Sciatic nerve (tissue), 2 donors: Measurements from ENCODE around the gene TIMP2. TPM values are rescaled to one million over a fixed set of nuclear protein-coding genes. Genes with fewer than 3 reads are reported as not detected.
A peak's percentile ranks its signal among the peaks of the same experiment; 100 is the strongest.

Experiments used
- ATAC-seq: fragments of 200-7000 bp; cut with Tn5 transposase; one replicate; pipeline ENCODE4 v1.9.1; 2020; ENCODE audit warnings: mild to moderate bottlenecking, moderate library complexity
- DNase-seq: peaks from one replicate; pipeline ENCODE4 v3.0.0-alpha.2; 2020; ENCODE audit warnings: low spot score
- intact Hi-C: fragments of 100-400 bp; cut with DNase I; formaldehyde crosslinking; loops from one replicate; pipeline ENCODE4 v1.14.2; 2022
- total RNA-seq: library from RNA; stranded (reverse); fragmentation: NEBNext Ultra II Directional; extraction: Animal tissue kit (Norgen Biotek cat#: 25700); gene quantifications from one replicate; pipeline ENCODE4 v1.2.1, GENCODE V29; 2021
- donor health status: DM: no; HTN: no; CAD: no.
- donor health status: DM: no; HTN: no; CAD: no.

TIMP2 gene
- total RNA-seq, 1 donor from 2014 or later = 720 TPM

DNA sequence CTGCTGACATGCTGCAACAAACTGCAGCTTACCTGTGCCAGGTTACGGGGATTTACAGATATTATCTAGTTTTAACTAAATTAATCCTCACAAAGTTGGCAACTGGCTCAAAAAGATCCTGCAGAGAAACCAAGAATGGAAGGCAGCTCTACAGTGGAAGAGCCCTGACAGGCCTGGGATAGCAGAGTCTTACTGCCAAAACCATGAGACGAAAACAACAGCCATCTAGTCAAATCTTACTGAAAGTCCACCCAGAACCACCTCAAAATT is 92.7 kb downstream of the TIMP2 start:
- intact Hi-C loops = no loop called here
- DNase-seq = no peak
- ATAC-seq = no peak

DNA sequence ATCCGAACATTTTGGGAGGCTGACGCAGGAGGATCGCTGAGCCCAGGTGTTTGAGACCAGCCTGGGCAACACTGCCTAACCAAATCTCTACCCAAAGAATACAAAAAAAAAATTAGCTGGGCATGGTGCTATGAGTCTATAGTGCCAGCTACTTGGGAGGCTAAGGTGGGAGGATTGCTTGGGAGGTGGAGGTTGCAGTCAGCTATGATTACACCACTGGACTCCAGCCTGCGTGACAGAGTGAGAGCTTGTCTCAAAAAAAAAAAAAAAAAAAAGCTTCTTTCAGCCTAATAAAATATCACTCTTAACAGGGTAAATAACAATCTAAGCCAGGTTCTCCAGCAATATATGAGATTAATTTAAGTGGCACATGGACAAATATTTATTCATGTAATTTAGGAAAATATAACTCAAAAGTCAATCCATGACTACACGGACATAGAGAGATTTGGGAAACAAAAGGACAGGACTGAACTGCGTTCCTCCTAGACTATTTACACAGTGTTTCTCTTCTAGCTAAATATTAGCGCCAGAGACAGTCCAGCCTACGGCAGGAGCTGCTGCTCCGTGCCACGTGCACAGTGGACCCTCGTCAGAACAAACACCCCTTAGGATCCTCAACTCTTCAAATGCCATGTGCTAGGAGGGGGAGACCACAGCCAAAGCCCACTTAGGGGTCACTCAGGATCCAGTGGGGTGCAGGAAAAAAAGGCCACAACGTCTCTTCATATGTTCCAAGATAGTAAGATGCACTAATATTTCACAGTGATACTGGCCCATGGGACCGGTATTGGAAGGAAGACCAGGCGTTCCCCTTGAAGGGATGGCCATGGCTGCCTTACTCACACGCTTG is 93.3 kb downstream of the TIMP2 start:
- DNase-seq = no peak
- intact Hi-C loops = no loop called here
- ATAC-seq = no peak

DNA sequence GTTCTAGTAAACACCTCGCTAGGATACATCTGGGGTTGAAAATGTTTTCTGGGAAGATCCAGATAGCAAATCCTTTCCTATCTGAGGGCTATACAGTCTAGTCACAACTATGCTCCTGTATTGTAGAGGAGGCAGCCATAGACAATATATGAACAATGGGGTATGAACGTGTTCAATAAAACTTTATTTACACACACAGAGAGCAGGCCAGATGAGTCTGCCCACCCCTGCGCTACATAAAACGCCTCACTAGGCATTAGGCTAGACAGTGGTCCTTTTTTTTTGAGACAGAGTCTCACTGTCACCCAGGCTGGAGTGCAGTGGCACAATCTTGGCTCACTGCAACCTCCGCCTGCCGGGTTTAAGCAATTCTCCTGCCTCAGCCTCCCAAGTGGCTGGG is 95.7 kb downstream of the TIMP2 start:
- intact Hi-C loops = loop anchor here (5.0 kb wide), 1 partner anchor 337 kb away; no protein-coding TSS in a partner anchor
- DNase-seq (no peak), ATAC-seq (no peak)

DNA sequence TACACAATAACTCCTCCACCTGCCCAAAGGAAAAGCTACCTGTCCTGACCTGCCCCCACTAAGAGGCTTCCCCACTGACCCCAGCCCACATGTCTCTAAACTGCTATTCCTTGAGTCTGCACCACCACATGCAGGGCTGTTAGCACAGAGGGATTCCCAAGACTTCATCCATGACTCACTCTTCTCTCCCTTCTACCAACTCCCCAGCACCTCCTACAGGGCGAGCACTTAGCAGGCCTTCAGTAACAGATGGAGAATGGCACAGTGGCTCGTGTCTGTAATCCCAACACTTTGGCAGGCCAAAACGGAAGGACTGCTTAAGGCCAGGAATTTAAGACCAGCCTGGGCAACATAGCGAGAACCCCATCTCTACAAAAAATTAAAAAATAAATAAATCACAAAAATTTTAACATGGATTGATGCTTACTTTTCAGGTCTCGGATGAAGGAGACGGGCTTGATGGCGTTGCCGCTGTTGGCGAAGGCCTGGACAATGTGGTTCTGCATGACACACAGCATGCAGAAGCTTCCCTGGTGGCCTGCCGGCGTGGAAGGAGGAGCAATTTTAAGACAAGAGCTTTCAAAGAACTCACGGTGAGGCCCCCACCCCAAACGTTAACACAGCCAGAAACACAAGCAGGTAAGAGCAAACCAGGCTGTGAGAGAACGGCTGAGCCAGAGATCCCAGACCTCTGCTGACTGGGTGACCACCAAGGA is 96.6 kb downstream of the TIMP2 start:
- DNase-seq (no peak), ATAC-seq (no peak)
- intact Hi-C loops = loop anchor here (5.0 kb wide), 1 partner anchor 336 kb away; no protein-coding TSS in a partner anchor

DNA sequence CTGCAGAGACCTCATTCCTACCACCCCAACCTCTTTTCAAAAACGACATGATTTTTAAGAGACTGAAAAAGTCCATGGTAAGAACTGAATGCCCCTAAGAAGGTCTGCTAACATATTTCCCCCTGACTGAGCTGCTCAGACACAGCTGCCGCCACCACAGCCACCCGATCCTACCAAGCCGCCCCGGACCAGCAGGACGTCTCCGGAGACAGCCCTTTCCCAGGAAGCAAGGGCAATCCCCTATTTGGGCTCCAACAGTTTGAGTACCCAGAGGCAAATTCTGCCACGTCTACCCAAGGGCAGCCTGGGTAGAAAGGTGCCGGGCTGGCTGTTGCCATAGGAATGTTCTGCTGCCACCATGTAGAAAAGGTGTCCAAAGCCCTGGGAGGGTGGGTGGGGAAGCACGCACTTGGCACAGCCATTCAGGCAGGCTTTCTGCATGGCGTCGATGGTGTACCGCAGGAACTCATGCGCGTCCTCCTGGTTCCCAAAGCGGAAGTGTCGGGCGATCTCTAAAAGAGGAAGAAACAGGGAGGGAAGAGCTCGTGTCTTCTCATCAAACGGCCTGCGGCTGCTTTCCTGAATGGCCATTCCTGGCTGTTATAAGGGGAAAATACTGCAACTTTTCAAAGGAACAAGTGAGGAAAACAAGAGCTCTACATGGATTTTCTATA is 98.2 kb downstream of the TIMP2 start:
- ATAC-seq = no peak
- intact Hi-C loops = loop anchor here (5.0 kb wide), 1 partner anchor 335 kb away; no protein-coding TSS in a partner anchor
- DNase-seq = peak; percentile 73

DNA sequence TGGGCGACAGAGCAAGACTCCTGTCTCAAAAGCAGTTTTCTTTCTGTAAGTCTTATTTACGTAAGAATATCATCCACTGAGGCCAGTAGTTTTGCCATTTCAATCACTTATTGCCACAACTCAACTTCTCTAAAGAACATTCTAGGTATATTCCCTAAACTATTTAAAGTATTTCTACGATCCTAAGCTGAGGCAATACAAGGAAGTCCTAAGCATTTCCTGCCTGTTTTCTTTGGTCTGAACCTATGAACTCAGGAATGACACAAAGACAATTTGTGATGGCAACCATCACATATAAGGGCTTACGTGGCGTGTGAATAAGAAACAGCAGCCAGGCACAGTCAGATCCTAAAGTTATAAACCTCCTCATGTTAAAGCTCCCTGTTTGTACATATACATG is 98.8 kb downstream of the TIMP2 start:
- ATAC-seq (no peak), DNase-seq (no peak)
- intact Hi-C loops = loop anchor here (5.0 kb wide), 1 partner anchor 334 kb away; no protein-coding TSS in a partner anchor

DNA sequence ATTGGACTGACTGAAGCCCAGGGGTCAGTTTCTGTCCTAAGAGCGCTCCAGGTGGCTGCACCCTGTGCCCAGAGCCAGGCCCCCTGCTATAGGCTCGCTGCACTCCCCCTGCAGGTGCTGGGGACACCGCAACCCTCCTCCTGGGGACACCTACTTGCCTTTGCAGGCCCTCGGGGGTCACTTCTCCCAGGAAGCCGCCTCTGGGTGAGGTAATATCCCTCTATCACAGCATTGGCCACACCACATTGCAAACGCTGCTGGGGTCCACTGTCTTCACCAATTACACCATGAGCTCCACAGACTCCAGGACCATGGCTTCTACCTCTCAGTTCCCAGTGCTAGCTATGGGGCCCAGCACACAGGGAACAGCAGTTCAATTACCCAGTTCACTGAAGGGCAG is 99.5 kb downstream of the TIMP2 start:
- DNase-seq (no peak), ATAC-seq (no peak)
- intact Hi-C loops = loop anchor here (5.0 kb wide), 1 partner anchor 333 kb away; no protein-coding TSS in a partner anchor

DNA sequence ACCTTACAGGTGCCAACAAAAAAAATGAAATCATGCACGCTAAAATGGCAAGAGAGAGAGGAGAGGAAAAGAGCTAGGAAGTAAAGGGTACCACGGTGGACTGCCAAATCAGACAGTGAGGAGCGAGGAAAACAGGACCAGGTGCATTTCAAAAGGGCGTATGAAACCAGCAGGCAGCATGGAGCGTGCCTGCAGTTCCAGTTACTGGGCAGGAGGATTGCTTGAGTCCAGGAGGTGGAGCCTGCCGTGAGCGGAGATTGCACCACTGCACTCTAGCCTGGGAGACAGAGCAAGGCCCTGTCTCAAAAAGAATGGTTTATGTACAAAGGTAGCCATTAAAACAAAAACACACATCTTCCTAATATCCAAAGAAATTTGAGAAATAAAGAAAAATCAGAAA is 100.9 kb downstream of the TIMP2 start:
- intact Hi-C loops = no loop called here
- ATAC-seq = no peak
- DNase-seq = no peak

DNA sequence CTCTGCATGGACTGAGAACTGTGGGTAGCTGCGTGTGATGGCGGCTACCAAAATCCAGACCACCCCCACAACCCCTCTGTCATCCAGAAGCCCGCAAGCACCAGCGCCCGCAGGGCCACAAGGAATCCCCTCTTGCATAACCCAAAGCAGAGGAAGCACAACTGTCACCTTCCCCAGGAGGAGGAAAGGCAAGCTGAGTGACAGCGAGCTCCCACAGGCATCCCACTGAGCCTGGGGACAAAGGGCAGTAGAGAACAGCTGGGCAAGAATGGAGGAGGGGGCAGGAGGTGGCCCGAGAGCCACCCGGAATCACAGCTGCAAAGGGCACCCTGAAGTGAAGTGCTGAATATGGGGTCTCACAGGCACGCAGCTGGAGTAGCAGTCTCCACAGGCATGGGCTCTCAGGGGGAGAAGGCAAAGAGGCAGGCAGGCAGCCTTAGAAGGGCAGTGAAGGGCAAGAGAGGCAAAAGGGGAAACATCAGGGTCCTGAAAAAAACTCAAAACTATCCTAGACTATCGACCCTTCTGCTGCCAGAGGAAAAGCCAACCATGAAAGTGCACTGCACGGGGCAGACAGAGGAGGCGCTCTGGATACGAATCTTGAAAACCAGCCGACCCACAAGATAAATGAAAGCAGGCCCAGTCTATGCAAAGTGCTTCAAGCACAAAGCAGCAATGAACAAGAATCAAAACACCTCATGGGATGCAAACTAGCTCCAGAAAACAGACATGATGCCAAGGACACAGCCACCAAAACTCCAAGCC is 101.7 kb downstream of the TIMP2 start:
- intact Hi-C loops = no loop called here
- DNase-seq = no peak
- no peak for ATAC-seq

DNA sequence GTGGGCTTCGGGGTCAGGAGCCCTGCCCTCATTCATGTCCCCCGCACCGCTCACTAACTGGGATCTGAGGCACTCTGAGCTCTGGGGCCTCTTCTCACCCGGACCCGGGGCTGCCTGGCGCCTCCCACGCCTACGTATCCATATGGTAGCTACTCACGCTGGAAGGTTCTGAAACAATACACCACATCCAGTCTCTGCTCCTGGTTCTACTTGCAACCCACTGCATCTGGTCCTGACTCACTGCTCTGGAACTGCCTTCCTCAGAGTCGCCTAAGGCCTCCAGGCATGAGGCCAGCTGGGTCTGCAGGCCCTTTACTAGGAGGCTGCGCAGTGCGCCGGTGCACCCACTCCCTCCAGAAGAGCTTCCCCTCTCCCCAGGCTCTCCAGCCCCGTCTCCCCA is 102.6 kb downstream of the TIMP2 start:
- ATAC-seq (peak; percentile 7), DNase-seq (no peak)
- intact Hi-C loops = no loop called here

DNA sequence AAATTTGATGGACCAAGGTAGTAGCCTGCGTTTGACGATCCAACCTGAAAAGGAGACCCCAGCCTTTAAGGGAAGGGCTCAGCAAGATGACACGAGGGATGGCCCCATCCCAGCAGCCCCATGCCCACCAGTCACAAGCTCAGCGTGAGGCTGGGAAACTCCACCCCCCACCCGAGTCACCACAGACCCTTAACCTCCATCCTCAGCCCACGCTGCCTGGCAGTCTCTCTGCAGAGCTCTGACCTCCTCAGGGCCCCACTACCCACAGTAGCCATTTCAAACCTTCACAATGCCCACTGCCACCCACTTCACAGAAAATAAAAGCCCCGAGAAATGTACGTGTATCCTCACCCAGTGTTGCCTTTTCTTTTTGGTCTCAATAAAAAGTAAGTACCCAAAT is 103.2 kb downstream of the TIMP2 start:
- intact Hi-C loops = no loop called here
- ATAC-seq (no peak), DNase-seq (no peak)

DNA sequence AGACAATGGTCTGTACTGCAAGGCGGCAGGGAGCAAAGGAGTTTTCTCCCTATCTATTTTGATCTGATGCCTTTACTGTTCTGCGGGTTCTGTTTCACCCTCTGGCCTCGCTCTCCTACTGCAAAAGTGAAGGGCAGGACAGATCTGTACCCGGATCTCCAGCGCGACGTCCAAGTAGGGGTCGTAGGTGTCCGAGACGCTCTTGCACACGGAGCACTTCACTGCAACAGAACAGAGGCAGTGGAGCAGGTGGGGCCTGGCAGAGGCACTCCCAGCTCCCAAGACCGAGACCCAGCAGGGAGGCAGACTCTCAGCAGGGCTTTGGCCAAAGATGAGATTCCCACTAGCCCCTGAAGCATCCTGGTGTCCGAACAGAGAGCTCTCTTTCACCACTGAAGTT is 104.3 kb downstream of the TIMP2 start:
- ATAC-seq (no peak), DNase-seq (no peak)
- intact Hi-C loops = no loop called here

DNA sequence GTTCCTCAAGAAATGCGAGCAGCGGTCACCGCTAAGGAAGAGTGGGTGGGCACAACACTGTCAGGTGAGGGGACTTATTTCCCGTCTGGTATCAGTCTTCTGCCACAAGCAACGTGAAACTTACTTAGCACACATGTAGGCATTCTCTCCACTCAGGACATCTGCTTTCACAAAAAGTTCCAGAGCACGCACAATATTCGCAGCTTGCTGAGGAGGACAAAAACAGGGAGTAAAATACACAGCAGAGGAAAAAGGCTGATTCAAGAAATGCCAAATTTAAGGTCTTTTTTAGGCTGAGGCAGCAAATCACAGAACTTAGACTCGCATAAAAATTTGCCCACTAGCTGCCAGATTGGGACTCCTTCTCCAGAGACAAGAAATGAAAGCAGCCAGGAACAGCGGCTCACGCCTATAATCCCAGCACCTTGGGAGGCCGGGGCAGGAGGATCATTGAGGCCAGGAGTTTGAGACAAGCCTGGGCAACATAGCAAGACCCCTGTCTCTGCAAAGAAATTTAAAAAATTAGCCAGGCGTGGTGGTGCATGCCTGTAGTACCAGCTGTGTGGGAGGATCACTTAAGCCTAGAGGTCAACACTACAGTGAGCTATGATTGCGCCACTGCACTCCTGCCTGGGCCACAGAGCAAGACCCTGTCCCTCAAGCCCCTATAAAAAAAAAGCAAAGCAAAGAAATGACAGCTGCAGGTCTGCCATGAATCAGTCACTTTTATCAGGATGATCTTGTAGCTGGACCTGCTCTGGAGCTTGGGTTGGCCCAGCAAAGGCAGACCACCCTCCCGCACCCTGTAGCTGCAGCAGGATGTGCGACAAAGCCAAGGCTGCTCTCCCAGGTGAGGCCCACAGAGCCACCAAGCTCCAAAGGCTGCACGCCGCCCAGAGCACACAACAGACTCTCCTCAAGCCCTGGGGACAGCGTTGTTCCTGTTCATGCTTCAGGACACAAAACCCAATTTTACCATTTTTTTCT is 105.1 kb downstream of the TIMP2 start:
- intact Hi-C loops = no loop called here
- no peak for DNase-seq
- peak; percentile 12 for ATAC-seq

DNA sequence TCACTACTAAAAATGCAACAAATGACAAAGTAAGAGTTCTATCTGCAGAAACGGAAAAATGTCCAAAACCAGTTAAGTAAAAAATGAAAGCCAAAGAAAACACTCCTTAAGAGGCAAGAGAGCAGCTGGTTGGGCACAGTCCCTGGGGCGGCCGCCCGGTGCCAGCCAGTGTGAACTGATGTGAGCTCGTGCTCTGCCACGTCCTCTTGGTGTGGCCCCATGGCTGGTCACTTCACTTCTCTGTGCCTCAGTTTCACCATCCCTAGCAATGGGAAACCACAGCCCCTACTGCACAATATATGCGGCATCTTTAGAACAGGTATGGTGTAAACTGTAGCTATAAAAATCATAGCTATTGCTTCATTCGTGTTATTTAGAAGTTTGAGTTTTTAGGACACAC is 105.8 kb downstream of the TIMP2 start:
- DNase-seq (no peak), ATAC-seq (peak; percentile 16)
- intact Hi-C loops = no loop called here

DNA sequence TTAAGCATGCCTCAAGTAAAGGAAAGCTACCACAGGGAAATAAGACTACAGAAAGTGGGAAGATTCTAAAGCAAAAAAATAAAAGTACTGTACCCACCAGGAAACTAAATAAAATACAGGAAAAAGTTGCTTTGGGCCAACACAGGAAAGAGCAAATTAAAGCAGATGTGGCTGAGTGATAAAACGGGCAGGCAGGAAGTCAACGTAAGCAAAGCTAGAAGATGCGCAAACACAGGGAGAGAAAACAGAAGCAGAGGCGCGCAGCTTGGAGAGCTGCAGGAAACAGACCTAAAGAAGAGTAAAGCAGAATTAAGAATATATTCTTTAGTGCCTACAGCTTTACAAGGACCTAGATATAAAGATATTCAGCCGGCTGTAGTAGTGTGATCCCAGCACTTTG is 106.3 kb downstream of the TIMP2 start:
- intact Hi-C loops = no loop called here
- DNase-seq (no peak), ATAC-seq (peak; percentile 33)

DNA sequence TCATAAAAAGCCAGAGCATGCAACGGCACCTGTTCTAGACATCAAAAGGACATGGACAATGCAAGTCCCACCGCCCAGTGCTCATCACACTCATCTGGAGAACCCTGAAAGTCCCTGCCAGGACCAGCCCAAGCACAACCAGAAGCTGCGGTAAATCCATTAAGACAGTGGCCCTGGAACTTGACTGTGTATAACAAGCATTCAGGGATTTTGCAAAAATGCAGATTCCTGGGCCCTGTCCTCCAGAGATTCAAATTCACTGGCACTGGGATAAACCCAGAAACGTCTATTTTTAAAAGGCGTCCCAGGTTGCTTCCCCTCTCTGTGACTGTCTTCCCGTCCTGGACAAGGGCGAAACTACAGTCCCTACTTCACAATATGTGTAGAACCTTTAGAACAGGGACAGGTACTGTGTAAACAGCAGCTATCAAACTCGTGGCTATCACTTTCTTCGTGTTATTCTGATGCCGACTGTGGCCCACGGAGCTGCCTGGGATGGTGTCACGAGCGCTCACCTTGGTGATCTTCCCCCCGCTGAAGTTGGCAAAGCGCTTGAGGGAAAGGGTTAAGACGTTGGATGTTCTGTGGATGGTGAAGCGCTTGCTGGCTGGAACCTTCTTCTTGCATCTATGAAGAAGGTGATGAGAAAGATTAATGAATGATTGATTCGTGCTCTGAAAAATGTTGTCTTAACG is 106.9 kb downstream of the TIMP2 start:
- no peak for ATAC-seq
- DNase-seq = no peak
- intact Hi-C loops = no loop called here

DNA sequence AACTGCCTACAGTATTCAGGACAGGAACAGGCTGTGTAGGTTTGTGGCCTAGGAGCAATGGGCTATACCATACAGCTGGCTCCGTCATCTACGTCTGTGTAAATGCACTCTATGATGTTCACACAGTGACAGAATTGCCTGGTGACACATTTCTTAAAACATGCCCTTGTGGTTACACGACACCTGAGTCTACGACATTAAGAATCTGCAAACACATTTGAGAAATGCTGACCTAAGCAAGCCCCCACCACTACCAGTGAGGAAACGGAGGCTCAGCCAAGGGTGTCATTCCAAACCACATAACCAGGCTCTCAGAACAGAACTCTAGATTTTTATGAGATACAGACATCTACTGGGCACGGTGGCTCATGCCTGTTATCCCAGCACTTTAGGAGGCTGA is 108.1 kb downstream of the TIMP2 start:
- ATAC-seq (peak; percentile 5), DNase-seq (no peak)
- intact Hi-C loops = no loop called here

DNA sequence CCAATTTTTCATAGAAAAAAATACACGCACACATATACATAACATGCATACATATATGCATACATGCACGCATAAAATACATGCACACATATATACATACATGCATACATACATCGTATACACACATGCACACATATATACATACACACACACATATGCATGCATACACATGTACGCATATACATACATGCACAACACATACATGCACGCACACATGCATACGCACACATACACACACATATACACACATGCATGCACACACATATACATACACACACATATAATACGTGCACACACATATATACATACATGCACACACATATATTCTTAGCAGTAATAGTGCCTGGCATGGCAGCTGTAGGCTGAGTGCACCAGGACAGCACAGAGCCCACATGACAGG is 109.5 kb downstream of the TIMP2 start:
- ATAC-seq (no peak), DNase-seq (no peak)
- intact Hi-C loops = no loop called here
